Skeletal muscle tissue (tissue), 4 donors: ENCODE measurements around the gene P2RY1. TPM values are rescaled to one million over a fixed set of nuclear protein-coding genes. Genes with fewer than 3 reads are reported as not detected.

Experiments
- H3K27ac ChIP-seq: one replicate; pipeline ENCODE4 v1.7.0; 2013; ENCODE audit warnings: mild to moderate bottlenecking, low read depth, low read length, inconsistent platforms
- H3K27me3 ChIP-seq, 3 donors: one replicate each; pipeline ENCODE4 v1.7.0; 2013; ENCODE audit warnings: low read length in 3 of 3; ENCODE audit not compliant: control insufficient read depth in 3 of 3, insufficient read depth in 3 of 3
- H3K36me3 ChIP-seq, 3 donors: one replicate each; pipeline ENCODE4 v1.7.0; 2013; ENCODE audit warnings: low read length in 3 of 3; ENCODE audit not compliant: control insufficient read depth in 3 of 3, insufficient read depth in 3 of 3
- H3K4me1 ChIP-seq, 3 donors: one replicate each; pipeline ENCODE4 v1.7.0; 2013; ENCODE audit warnings: low read length in 3 of 3, mild to moderate bottlenecking in 3 of 3; ENCODE audit not compliant: control insufficient read depth in 3 of 3, insufficient read depth in 3 of 3
- H3K4me3 ChIP-seq, 3 donors: one replicate each; pipeline ENCODE4 v1.7.0; 2013; ENCODE audit warnings: low read length in 3 of 3
- H3K9ac ChIP-seq, 3 donors: one replicate each; pipeline ENCODE4 v1.7.0; 2013; ENCODE audit warnings: low read length in 3 of 3, mild to moderate bottlenecking in 3 of 3, moderate library complexity in 2 of 3, low read depth in 1 of 3
- H3K9me3 ChIP-seq, 3 donors: one replicate each; pipeline ENCODE4 v1.7.0; 2013; ENCODE audit warnings: low read length in 3 of 3; ENCODE audit not compliant: control insufficient read depth in 3 of 3
- total RNA-seq: library from RNA; depleted of rRNA; stranded (reverse); fragments of >200 nt; gene quantifications from one replicate; pipeline ENCODE4 v1.2.3, GENCODE V29; 2014
- donor health status: Osteomylitis.

P2RY1 gene
- total RNA-seq: 5.2 TPM

GRCh38 chr3:152834776-152835600 is at the start of gene P2RY1:
P2RY1 (plus strand) TSS chr3:152835131; CDS start chr3:152835783, 652 bp downstream.
- Histone ChIP-seq H3K9ac (peak within 1 kb of the TSS; percentile 69 to 77 (median 71)), H3K36me3 (no peaks in the 10 kb centered on the region), H3K27ac (peak within 1 kb of the TSS; percentile 45), H3K4me1 (peaks cover 3 to 21% (median 4%) of the 10 kb centered on the region in 3 donors), H3K27me3 (peaks cover 0 to 6% (median 0%) of the 10 kb centered on the region in 3 donors), H3K4me3 (peak within 1 kb of the TSS; percentile 81 to 88 (median 83)), H3K9me3 (no peaks in the 10 kb centered on the region)

- Histone ChIP-seq H3K27me3 (no peaks in the 10 kb centered on the region), H3K36me3 (no peaks in the 10 kb centered on the region), H3K9me3 (no peaks in the 10 kb centered on the region), H3K4me1 (no peaks in the 10 kb centered on the region), H3K4me3 (no peak overlapping the region), H3K9ac (no peak overlapping the region), H3K27ac (no peak overlapping the region)
These were observed 47.8 kb upstream of the P2RY1 start for GRCh38 chr3:152786977-152787681.

- Histone ChIP-seq H3K27me3 (no peaks in the 10 kb centered on the region), H3K27ac (no peak overlapping the region), H3K9me3 (no peaks in the 10 kb centered on the region), H3K36me3 (no peaks in the 10 kb centered on the region), H3K4me3 (no peak overlapping the region), H3K4me1 (no peaks in the 10 kb centered on the region), H3K9ac (no peak overlapping the region)
These were observed 44.1 kb upstream of the P2RY1 start for GRCh38 chr3:152790651-152791387.

- H3K4me3 ChIP-seq: no peak overlapping the region
- H3K27me3 ChIP-seq: no peaks in the 10 kb centered on the region
- no peak overlapping the region for H3K27ac ChIP-seq
- no peaks in the 10 kb centered on the region for H3K4me1 ChIP-seq
- no peaks in the 10 kb centered on the region for H3K36me3 ChIP-seq
- no peaks in the 10 kb centered on the region for H3K9me3 ChIP-seq
- H3K9ac ChIP-seq: no peak overlapping the region
These were observed 41.0 kb upstream of the P2RY1 start for GRCh38 chr3:152793969-152794368.

- Histone ChIP-seq H3K4me3 (no peak overlapping the region), H3K4me1 (no peaks in the 10 kb centered on the region), H3K9me3 (no peaks in the 10 kb centered on the region), H3K27me3 (no peaks in the 10 kb centered on the region), H3K36me3 (no peaks in the 10 kb centered on the region), H3K27ac (no peak overlapping the region), H3K9ac (no peak overlapping the region)
These were observed 37.0 kb upstream of the P2RY1 start for GRCh38 chr3:152797751-152798432.

GRCh38 chr3:152811974-152812760 is 22.8 kb upstream of the P2RY1 start:
- Histone ChIP-seq H3K4me1 (no peaks in the 10 kb centered on the region), H3K36me3 (no peaks in the 10 kb centered on the region), H3K9ac (no peak overlapping the region), H3K27ac (no peak overlapping the region), H3K4me3 (no peak overlapping the region), H3K27me3 (no peaks in the 10 kb centered on the region), H3K9me3 (no peaks in the 10 kb centered on the region)

- H3K27ac ChIP-seq: no peak overlapping the region
- H3K9ac ChIP-seq: no peak overlapping the region
- no peaks in the 10 kb centered on the region for H3K27me3 ChIP-seq
- H3K9me3 ChIP-seq: no peaks in the 10 kb centered on the region
- H3K36me3 ChIP-seq: no peaks in the 10 kb centered on the region
- H3K4me1 ChIP-seq: no peaks in the 10 kb centered on the region
- H3K4me3 ChIP-seq: no peak overlapping the region
These were observed 17.5 kb upstream of the P2RY1 start for GRCh38 chr3:152817400-152817799.

GRCh38 chr3:152818027-152818426 is 16.9 kb upstream of the P2RY1 start:
- no peaks in the 10 kb centered on the region for H3K9me3 ChIP-seq
- H3K27ac ChIP-seq: no peak overlapping the region
- no peaks in the 10 kb centered on the region for H3K36me3 ChIP-seq
- H3K27me3 ChIP-seq: no peaks in the 10 kb centered on the region
- H3K9ac ChIP-seq: no peak overlapping the region
- no peak overlapping the region for H3K4me3 ChIP-seq
- no peaks in the 10 kb centered on the region for H3K4me1 ChIP-seq

GRCh38 chr3:152823173-152823572 is 11.8 kb upstream of the P2RY1 start:
- H3K27me3 ChIP-seq: no peaks in the 10 kb centered on the region
- no peaks in the 10 kb centered on the region for H3K9me3 ChIP-seq
- H3K9ac ChIP-seq: no peak overlapping the region
- no peaks in the 10 kb centered on the region for H3K4me1 ChIP-seq
- H3K27ac ChIP-seq: no peak overlapping the region
- no peak overlapping the region for H3K4me3 ChIP-seq
- H3K36me3 ChIP-seq: no peaks in the 10 kb centered on the region
